WTC11 (cell line): ENCODE results near the gene ENHO. TPM values are rescaled to one million over a fixed set of nuclear protein-coding genes. Genes with fewer than 3 reads are reported as not detected.
A peak's percentile ranks its signal among the peaks of the same experiment; 100 is the strongest.
"Not testable (repeated sequence)": the region's sequence is repeated elsewhere in the genome, so short reads cannot be mapped to it uniquely, and the experiment has no call there.

Experiments
- ATAC-seq: fragments of 200-7000 bp; cut with Tn5 transposase; 2 replicates; pipeline ENCODE4 v1.10.0; 2021; ENCODE audit warnings: mild to moderate bottlenecking, moderate library complexity
- CTCF ChIA-PET: fragments of 300-600 bp; sonication (Branson Sonifier 250); formaldehyde crosslinking; loops from one replicate; lab custom pipeline; 2021; ENCODE audit warnings: antibody characterized with exemption; lab: Charles Lee
- POLR2A ChIA-PET: fragments of 350-600 bp; sonication (Branson Sonifier 250); formaldehyde crosslinking; loops from one replicate; lab custom pipeline; 2021; ENCODE audit warnings: antibody characterized with exemption; lab: Charles Lee
- DNase-seq: peaks from one replicate; pipeline ENCODE4 v3.0.0; 2021; ENCODE audit warnings: low spot score
- H3K27ac Mint-ChIP-seq: 2 replicates; pipeline ENCODE4 v1.8.0; 2021; ENCODE audit warnings: mixed read lengths
- H3K27me3 Mint-ChIP-seq: 2 replicates; pipeline ENCODE4 v1.8.0; 2021; ENCODE audit warnings: low read depth, mild to moderate bottlenecking, moderate library complexity, mixed read lengths
- H3K36me3 Mint-ChIP-seq: 2 replicates; pipeline ENCODE4 v1.8.0; 2021; ENCODE audit warnings: mixed read lengths
- H3K4me1 Mint-ChIP-seq: 2 replicates; pipeline ENCODE4 v1.8.0; 2022; ENCODE audit warnings: mixed read lengths
- H3K4me3 Mint-ChIP-seq: 2 replicates; pipeline ENCODE4 v1.8.0; 2021; ENCODE audit warnings: mild to moderate bottlenecking, moderate library complexity, mixed read lengths
- H3K9me3 Mint-ChIP-seq: 2 replicates; pipeline ENCODE4 v1.8.0; 2021; ENCODE audit warnings: mixed read lengths
- CREB1 ChIP-seq: sonication (generic); formaldehyde crosslinking; IDR thresholded peaks from 2 replicates; pipeline ENCODE4 v1.8.0; 2023; ENCODE audit warnings: mild to moderate bottlenecking, missing genetic modification reagents
- FOXP1 ChIP-seq: sonication (generic); formaldehyde crosslinking; IDR thresholded peaks from 2 replicates; pipeline ENCODE4 v1.8.0; 2022; ENCODE audit warnings: missing genetic modification reagents, mild to moderate bottlenecking, moderate library complexity, borderline replicate concordance
- HMGA2 ChIP-seq: fragments of 250-450 bp; sonication (Bioruptor Pico); IDR thresholded peaks from 2 replicates; pipeline ENCODE4 v1.4.0; 2021; ENCODE audit warnings: mild to moderate bottlenecking, moderate library complexity
- JAZF1 ChIP-seq: fragments of 250-450 bp; sonication (Bioruptor Pico); IDR thresholded peaks from 2 replicates; pipeline ENCODE4 v1.9.0; 2021; ENCODE audit warnings: moderate library complexity, mild to moderate bottlenecking, inconsistent platforms
- MYBL2 ChIP-seq: sonication (generic); formaldehyde crosslinking; IDR thresholded peaks from 2 replicates; pipeline ENCODE4 v1.8.1; 2023; ENCODE audit warnings: mild to moderate bottlenecking, moderate library complexity, missing genetic modification reagents
- NFYB ChIP-seq: sonication (generic); formaldehyde crosslinking; conservative IDR thresholded peaks from 2 replicates; pipeline ENCODE4 v1.8.0; 2022; ENCODE audit warnings: low read depth, missing genetic modification reagents
- SMAD4 ChIP-seq: sonication (generic); formaldehyde crosslinking; IDR thresholded peaks from 2 replicates; pipeline ENCODE4 v1.8.0; 2022; ENCODE audit warnings: mild to moderate bottlenecking, missing genetic modification reagents
- TEAD4 ChIP-seq: sonication (generic); formaldehyde crosslinking; IDR thresholded peaks from 2 replicates; pipeline ENCODE4 v1.8.0; 2022; ENCODE audit warnings: mild to moderate bottlenecking, missing genetic modification reagents
- ZNF317 ChIP-seq: sonication (generic); formaldehyde crosslinking; IDR thresholded peaks from 2 replicates; pipeline ENCODE4 v1.8.1; 2023; ENCODE audit warnings: low read depth, mild to moderate bottlenecking, moderate library complexity, missing genetic modification reagents, borderline replicate concordance
- ZNF416 ChIP-seq: fragments of 250-450 bp; sonication (Bioruptor Pico); IDR thresholded peaks from 2 replicates; pipeline ENCODE4 v1.9.0; 2021; ENCODE audit warnings: mild to moderate bottlenecking, inconsistent platforms
- ZNF423 ChIP-seq: fragments of 250-450 bp; sonication (Bioruptor Pico); IDR thresholded peaks from 2 replicates; pipeline ENCODE4 v2.1.2; 2022; ENCODE audit warnings: mild to moderate bottlenecking, moderate library complexity
- ZNF425 ChIP-seq: fragments of 250-450 bp; sonication (Bioruptor Pico); conservative IDR thresholded peaks from 2 replicates; pipeline ENCODE4 v1.9.0; 2021; ENCODE audit warnings: mild to moderate bottlenecking
- ZNF532 ChIP-seq: fragments of 250-450 bp; sonication (Bioruptor Pico); IDR thresholded peaks from 2 replicates; pipeline ENCODE4 v1.9.0; 2021; ENCODE audit warnings: mild to moderate bottlenecking, borderline replicate concordance
- total RNA-seq: library from RNA; stranded (reverse); gene quantifications from 3 replicates; pipeline ENCODE4 v1.2.3, GENCODE V29; 2021
- TF ChIP-seq, protein P1 (sequence below): sonication (generic); formaldehyde crosslinking; conservative IDR thresholded peaks from 2 replicates; pipeline ENCODE4 v1.8.1; 2023; ENCODE audit warnings: mild to moderate bottlenecking, low read depth, missing genetic modification reagents, moderate library complexity

Gene ENHO
- total RNA-seq, 1 experiment from 2014 or later: 28.3 TPM

- TF ChIP-seq TEAD4 (CRISPR knock-in tag): no peak
- no peak for TF ChIP-seq SMAD4
- no peak for TF ChIP-seq ZNF425
- TF ChIP-seq MYBL2 (CRISPR knock-in tag): no peak
- TF ChIP-seq HMGA2 (CRISPR knock-in tag): no peak
- no peak for TF ChIP-seq ZNF532 (CRISPR knock-in tag)
- TF ChIP-seq, protein P1, sequence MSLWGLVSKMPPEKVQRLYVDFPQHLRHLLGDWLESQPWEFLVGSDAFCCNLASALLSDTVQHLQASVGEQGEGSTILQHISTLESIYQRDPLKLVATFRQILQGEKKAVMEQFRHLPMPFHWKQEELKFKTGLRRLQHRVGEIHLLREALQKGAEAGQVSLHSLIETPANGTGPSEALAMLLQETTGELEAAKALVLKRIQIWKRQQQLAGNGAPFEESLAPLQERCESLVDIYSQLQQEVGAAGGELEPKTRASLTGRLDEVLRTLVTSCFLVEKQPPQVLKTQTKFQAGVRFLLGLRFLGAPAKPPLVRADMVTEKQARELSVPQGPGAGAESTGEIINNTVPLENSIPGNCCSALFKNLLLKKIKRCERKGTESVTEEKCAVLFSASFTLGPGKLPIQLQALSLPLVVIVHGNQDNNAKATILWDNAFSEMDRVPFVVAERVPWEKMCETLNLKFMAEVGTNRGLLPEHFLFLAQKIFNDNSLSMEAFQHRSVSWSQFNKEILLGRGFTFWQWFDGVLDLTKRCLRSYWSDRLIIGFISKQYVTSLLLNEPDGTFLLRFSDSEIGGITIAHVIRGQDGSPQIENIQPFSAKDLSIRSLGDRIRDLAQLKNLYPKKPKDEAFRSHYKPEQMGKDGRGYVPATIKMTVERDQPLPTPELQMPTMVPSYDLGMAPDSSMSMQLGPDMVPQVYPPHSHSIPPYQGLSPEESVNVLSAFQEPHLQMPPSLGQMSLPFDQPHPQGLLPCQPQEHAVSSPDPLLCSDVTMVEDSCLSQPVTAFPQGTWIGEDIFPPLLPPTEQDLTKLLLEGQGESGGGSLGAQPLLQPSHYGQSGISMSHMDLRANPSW (CRISPR knock-in tag): no peak
- TF ChIP-seq FOXP1 (CRISPR knock-in tag): no peak
- TF ChIP-seq ZNF317 (CRISPR knock-in tag): no peak
- no peak for TF ChIP-seq ZNF423 (CRISPR knock-in tag)
- no peak for TF ChIP-seq ZNF416 (CRISPR knock-in tag)
- no peak for TF ChIP-seq CREB1 (CRISPR knock-in tag)
- TF ChIP-seq JAZF1: no peak
Observed at GRCh38 chr9:34484678-34485077, 38.1 kb downstream of the ENHO start (continued).

DNA sequence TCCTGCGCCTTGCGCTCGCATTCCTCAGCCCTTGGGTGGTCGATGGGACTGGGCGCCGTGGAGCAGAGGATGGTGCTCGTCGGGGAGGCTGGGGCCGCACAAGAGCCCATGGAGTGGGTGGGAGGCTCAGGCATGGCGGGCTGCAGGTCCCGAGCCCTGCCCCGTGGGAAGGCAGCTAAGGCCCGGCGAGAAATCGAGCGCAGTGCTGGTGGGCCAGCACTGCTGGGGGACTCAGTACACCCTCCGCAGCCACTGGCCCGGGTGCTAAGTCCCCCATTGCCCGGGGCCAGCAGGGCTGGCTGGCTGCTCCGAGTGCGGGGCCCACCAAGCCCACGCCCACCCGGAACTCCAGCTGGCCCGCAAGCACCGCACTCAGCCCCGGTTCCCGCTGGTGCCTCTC, 40.0 kb downstream of the ENHO start:
- H3K36me3 Mint-ChIP-seq, H3K4me3 Mint-ChIP-seq, POLR2A ChIA-PET, ATAC-seq, CTCF ChIA-PET, H3K4me1 Mint-ChIP-seq, H3K27ac Mint-ChIP-seq, H3K27me3 Mint-ChIP-seq, DNase-seq, H3K9me3 Mint-ChIP-seq: not testable (repeated sequence)

DNA sequence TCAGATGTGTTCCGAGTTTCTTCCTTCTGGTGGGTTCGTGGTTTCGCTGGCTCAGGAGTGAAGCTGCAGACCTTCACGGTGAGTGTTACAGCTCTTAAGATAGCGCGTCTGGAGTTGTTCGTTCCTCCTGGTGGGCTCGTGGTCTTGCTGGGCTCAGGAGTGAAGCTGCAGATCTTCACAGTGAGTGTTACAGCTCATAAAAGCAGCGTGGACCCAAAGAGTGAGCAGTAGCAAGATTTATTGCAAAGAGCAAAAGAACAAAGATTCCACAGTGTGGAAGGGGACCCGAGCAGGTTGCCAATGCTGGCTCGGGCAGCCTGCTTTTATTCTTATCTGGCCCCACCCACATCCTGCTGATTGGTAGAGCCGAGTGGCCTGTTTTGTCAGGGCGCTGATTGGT, 41.2 kb downstream of the ENHO start:
- H3K36me3 Mint-ChIP-seq, H3K9me3 Mint-ChIP-seq, CTCF ChIA-PET, H3K27me3 Mint-ChIP-seq, H3K4me1 Mint-ChIP-seq: not testable (repeated sequence)
- H3K27ac Mint-ChIP-seq: peak overlapping the region; percentile 83; the same call in 1 of the 2 replicates
- 0 out of 2 replicates have a peak, but pooled peaks have one; percentile 23 for TF ChIP-seq NFYB (CRISPR knock-in tag)
- TF ChIP-seq, all 79 proteins: peak for 1; not testable (repeated sequence) for 78
- DNase-seq, ATAC-seq, H3K4me3 Mint-ChIP-seq, POLR2A ChIA-PET: not testable (repeated sequence)
